Body of pancreas (tissue), 4 donors: ENCODE results near the gene SGTA.

ENCODE experiments used
- POLR2A ChIP-seq, 3 donors: fragments of 450-650 bp; IDR thresholded peaks; one replicate each; pipeline ENCODE4 v1.6.1; 2016; ENCODE audit warnings: antibody characterized with exemption in 3 of 3, mild to moderate bottlenecking in 2 of 3
- TF ChIP-seq, protein P1 (sequence below), 7 experiments: fragments of 450-650 bp in 4 of 7; fragments of 200-600 bp in 3 of 7; sonication (generic) in 3 of 7; IDR thresholded peaks; one replicate each; pipeline ENCODE4 v1.5.1; 2016 to 2019; ENCODE audit warnings: antibody characterized with exemption in 7 of 7

DNA sequence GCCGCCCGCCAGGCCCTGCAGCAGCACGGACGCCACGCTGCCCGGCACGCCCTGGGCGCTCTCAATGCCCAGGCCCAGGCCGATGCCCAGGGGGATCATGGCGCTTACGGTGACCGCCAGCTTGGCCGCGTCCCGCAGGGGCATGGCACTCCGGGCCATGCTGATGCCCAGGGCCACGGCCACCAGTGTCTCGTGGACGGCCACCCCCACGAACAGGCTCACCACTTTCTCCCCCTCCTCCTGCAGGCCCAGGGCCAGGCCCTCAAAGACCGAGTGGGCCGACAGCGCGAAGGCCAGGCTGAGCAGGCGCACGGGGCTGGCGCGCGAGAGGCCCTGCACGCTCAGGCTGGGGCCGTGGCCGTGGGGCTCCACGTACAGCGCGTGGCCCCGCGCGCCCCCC, 50.2 kb downstream of the SGTA start:
- no peak for TF ChIP-seq POLR2A (IDR thresholded peaks at IDR 0.05)
- TF ChIP-seq, protein P1, sequence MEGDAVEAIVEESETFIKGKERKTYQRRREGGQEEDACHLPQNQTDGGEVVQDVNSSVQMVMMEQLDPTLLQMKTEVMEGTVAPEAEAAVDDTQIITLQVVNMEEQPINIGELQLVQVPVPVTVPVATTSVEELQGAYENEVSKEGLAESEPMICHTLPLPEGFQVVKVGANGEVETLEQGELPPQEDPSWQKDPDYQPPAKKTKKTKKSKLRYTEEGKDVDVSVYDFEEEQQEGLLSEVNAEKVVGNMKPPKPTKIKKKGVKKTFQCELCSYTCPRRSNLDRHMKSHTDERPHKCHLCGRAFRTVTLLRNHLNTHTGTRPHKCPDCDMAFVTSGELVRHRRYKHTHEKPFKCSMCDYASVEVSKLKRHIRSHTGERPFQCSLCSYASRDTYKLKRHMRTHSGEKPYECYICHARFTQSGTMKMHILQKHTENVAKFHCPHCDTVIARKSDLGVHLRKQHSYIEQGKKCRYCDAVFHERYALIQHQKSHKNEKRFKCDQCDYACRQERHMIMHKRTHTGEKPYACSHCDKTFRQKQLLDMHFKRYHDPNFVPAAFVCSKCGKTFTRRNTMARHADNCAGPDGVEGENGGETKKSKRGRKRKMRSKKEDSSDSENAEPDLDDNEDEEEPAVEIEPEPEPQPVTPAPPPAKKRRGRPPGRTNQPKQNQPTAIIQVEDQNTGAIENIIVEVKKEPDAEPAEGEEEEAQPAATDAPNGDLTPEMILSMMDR (IDR thresholded peaks at IDR 0.05), result no peak
